ENCODE measurements around the gene SMAD2. TPM values are rescaled to one million over a fixed set of nuclear protein-coding genes. Genes with fewer than 3 reads are reported as not detected.
A peak's percentile ranks its signal among the peaks of the same experiment; 100 is the strongest.

SMAD2 gene
- total and polyA plus RNA-seq, 2 experiments from 2014 or later, result 30.9 to 90.7 TPM

GRCh38 chr18:47799376-47799775 is 131.1 kb downstream of the SMAD2 start (continued):
- TF ChIP-seq JUNB (IDR thresholded peaks at IDR 0.05; ENCODE audit: unreplicated experiment) (no peak), EZH2phosphoT487 (IDR thresholded peaks at IDR 0.05; ENCODE audit: unreplicated experiment) (no peak), EZH2 (IDR thresholded peaks at IDR 0.05; ENCODE audit: low read depth, unreplicated experiment) (no peak)

GRCh38 chr18:47798366-47798765 is 132.1 kb downstream of the SMAD2 start:
- H3K4me1 Mint-ChIP-seq, result peaks cover 15% of the 10 kb centered on the region
- H3K36me3 Mint-ChIP-seq (ENCODE audit: low read depth), result no peaks in the 10 kb centered on the region; the same call in 2 of the 3 replicates
- H3K9me3 Mint-ChIP-seq, result no peaks in the 10 kb centered on the region
- Histone ChIP-seq H3K36me3 (ENCODE audit: insufficient read depth) (no peaks in the 10 kb centered on the region), H3F3A (replicated peaks; ENCODE audit: low read depth) (no peaks in the 10 kb centered on the region), H2AFZ (peak overlapping the region; percentile 52; the same call in 1 of the 2 replicates), H3K27ac (ENCODE audit: low read depth) (no peak overlapping the region), H4K20me1 (replicated peaks; ENCODE audit: insufficient read depth) (no peaks in the 10 kb centered on the region), H3K4me1 (ENCODE audit: insufficient read depth) (peaks cover 4% of the 10 kb centered on the region; the same call in 1 of the 2 replicates), H3K4me2 (no peak overlapping the region), H3K79me2 (replicated peaks; ENCODE audit: insufficient read depth) (no peaks in the 10 kb centered on the region), H3K27me3 (ENCODE audit: insufficient read depth) (no peaks in the 10 kb centered on the region), H3K9me2 (ENCODE audit: insufficient read depth) (0 out of 2 replicates have a peak, but pooled peaks cover 3% of the 10 kb centered on the region), H3K4me3 (no peak overlapping the region)
- TF ChIP-seq CREB1 (CRISPR knock-in tag; IDR thresholded peaks at IDR 0.05; ENCODE audit: low read depth) (no peak), NANOG (IDR thresholded peaks at IDR 0.05; ENCODE audit: borderline replicate concordance) (no peak), EZH2phosphoT487 (IDR thresholded peaks at IDR 0.05; ENCODE audit: unreplicated experiment) (no peak), CTCF (conservative IDR thresholded peaks at IDR 0.05; ENCODE audit: low read depth in 2 of 2) (no peak), ZNF462 (CRISPR knock-in tag; IDR thresholded peaks at IDR 0.05) (no peak), ZNF331 (CRISPR knock-in tag; IDR thresholded peaks at IDR 0.05; ENCODE audit: low read depth) (no peak), JUNB (IDR thresholded peaks at IDR 0.05; ENCODE audit: unreplicated experiment) (no peak), EZH2 (IDR thresholded peaks at IDR 0.05; ENCODE audit: low read depth, unreplicated experiment) (no peak), STAT1 (IDR thresholded peaks at IDR 0.05; ENCODE audit: unreplicated experiment) (no peak), REST (IDR thresholded peaks at IDR 0.05; ENCODE audit: unreplicated experiment) (no peak), ZNF114 (CRISPR knock-in tag; IDR thresholded peaks at IDR 0.05) (no peak), ETS1 (IDR thresholded peaks at IDR 0.05) (no peak), POLR2AphosphoS5 (IDR thresholded peaks at IDR 0.05; ENCODE audit: low read depth) (no peak)
- ATAC-seq (peak; percentile 27; the same call in 1 of the 3 replicates), DNase-seq (ENCODE audit: low spot score) (no peak)
- no peak overlapping the region for H3K27ac Mint-ChIP-seq
- peaks cover 15% of the 10 kb centered on the region for H3K27me3 Mint-ChIP-seq (ENCODE audit: insufficient read depth, low read depth, poor library complexity)
- H3K4me3 Mint-ChIP-seq, result no peak overlapping the region

All from GM23338 (cell line).